Large intestine (tissue), 3 donors: Measurements from ENCODE around the gene CNPY1. TPM values are rescaled to one million over a fixed set of nuclear protein-coding genes. Genes with fewer than 3 reads are reported as not detected.

Experiments
- DNase-seq, 2 donors: peaks; one replicate each; pipeline versions ENCODE4 v3.0.0 to v3.0.0-alpha.2; 2013
- H3K27ac ChIP-seq: one replicate; pipeline ENCODE4 v1.5.1; 2013; ENCODE audit warnings: low read length
- H3K27me3 ChIP-seq: 2 replicates; pipeline ENCODE4 v1.6.1; 2013; ENCODE audit warnings: low read length; ENCODE audit not compliant: control insufficient read depth, insufficient read depth
- H3K36me3 ChIP-seq: 2 replicates; pipeline ENCODE4 v1.6.1; 2013; ENCODE audit warnings: low read length; ENCODE audit not compliant: control insufficient read depth, insufficient read depth
- H3K4me1 ChIP-seq: one replicate; pipeline ENCODE4 v1.6.1; 2013; ENCODE audit warnings: low read length; ENCODE audit not compliant: control insufficient read depth, insufficient read depth
- H3K4me3 ChIP-seq: one replicate; pipeline ENCODE4 v1.5.1; 2013; ENCODE audit warnings: low read length
- H3K9me3 ChIP-seq: one replicate; pipeline ENCODE4 v1.6.1; 2013; ENCODE audit warnings: mild to moderate bottlenecking, low read depth, low read length, moderate library complexity; ENCODE audit not compliant: control insufficient read depth
- WGBS: methylation state at CpG from one replicate; pipeline ENCODE4 v1.1.5; 2013; ENCODE audit warnings: low lambda C conversion rate; ENCODE audit not compliant: insufficient coverage; 5-methylcytosine and 5-hydroxymethylcytosine counted together
- polyA plus RNA-seq: library from polyadenylated mRNA; unstranded; fragments of 120-200 nt; gene quantifications from one replicate; pipeline ENCODE4 v1.2.1, GENCODE V29; 2013

Gene CNPY1
- polyA plus RNA-seq, 1 donor: not detected

GRCh38 chr7:155453296-155454182 lies 92.8 kb downstream of the CNPY1 start:
- Histone ChIP-seq H3K9me3 (peaks cover 19% of the 10 kb centered on the region), H3K27ac (no peak overlapping the region), H3K27me3 (peaks cover 95% of the 10 kb centered on the region), H3K4me3 (no peak overlapping the region), H3K4me1 (peaks cover 6% of the 10 kb centered on the region), H3K36me3 (no peaks in the 10 kb centered on the region)
- no peak for DNase-seq
- WGBS: no CpG with 5 or more reads among the region's 57 CpGs

- WGBS: no CpG with 5 or more reads among the region's 5 CpGs
- DNase-seq: no peak
- Histone ChIP-seq H3K4me1 (peaks cover 6% of the 10 kb centered on the region), H3K27ac (no peak overlapping the region), H3K27me3 (peaks cover 96% of the 10 kb centered on the region), H3K9me3 (peaks cover 19% of the 10 kb centered on the region), H3K4me3 (no peak overlapping the region), H3K36me3 (no peaks in the 10 kb centered on the region)
Observed at GRCh38 chr7:155452505-155453295, 93.7 kb downstream of the CNPY1 start.

GRCh38 chr7:155451840-155452239 lies 94.5 kb downstream of the CNPY1 start:
- Histone ChIP-seq H3K36me3 (no peaks in the 10 kb centered on the region), H3K27ac (no peak overlapping the region), H3K27me3 (peaks cover 98% of the 10 kb centered on the region), H3K9me3 (peaks cover 14% of the 10 kb centered on the region), H3K4me1 (peaks cover 2% of the 10 kb centered on the region), H3K4me3 (no peak overlapping the region)
- no peak for DNase-seq
- no CpG with 5 or more reads among the region's 9 CpGs for WGBS

Other genes with a start within 250 kb of the CNPY1 start
- gene INSIG1, start 248.7 kb downstream of the CNPY1 start, polyA plus RNA-seq: 27.6 TPM
- gene EN2, start 88.4 kb downstream of the CNPY1 start, polyA plus RNA-seq: not detected
- 42.8 TPM for gene RBM33, start 98.1 kb upstream of the CNPY1 start, polyA plus RNA-seq